ENCODE results near the gene ACKR2. TPM values are rescaled to one million over a fixed set of nuclear protein-coding genes. Genes with fewer than 3 reads are reported as not detected.

ACKR2 gene
- total RNA-seq, 1 donor from 2014 or later, result 17.2 TPM

Other genes starting within 250 kb of the ACKR2 start
- 37.2 TPM for gene SEC22C, start 227.5 kb upstream of the ACKR2 start, total RNA-seq
- 21.6 TPM for gene SS18L2, start 218.6 kb upstream of the ACKR2 start, total RNA-seq
- gene NKTR, start 208.8 kb upstream of the ACKR2 start, total RNA-seq, result 137 TPM
- gene ZBTB47, start 155.7 kb upstream of the ACKR2 start, total RNA-seq, result 32.1 TPM
- gene KLHL40, start 123.9 kb upstream of the ACKR2 start, total RNA-seq, result not detected
- 0.73 TPM for gene HHATL, start 106.6 kb upstream of the ACKR2 start, total RNA-seq
- 1.2 TPM for gene CCDC13, start 36.2 kb upstream of the ACKR2 start, total RNA-seq
- 182 TPM for gene HIGD1A, start 5.0 kb upstream of the ACKR2 start, total RNA-seq
- not detected for gene CYP8B1, start 66.4 kb downstream of the ACKR2 start, total RNA-seq
- 45.1 TPM for gene ZNF662, start 96.7 kb downstream of the ACKR2 start, total RNA-seq
- gene GASK1A, start 169.9 kb downstream of the ACKR2 start, total RNA-seq, result 14.6 TPM